ENCODE measurements around the gene COBL. TPM values are rescaled to one million over a fixed set of nuclear protein-coding genes. Genes with fewer than 3 reads are reported as not detected.

Gene COBL
- total and polyA plus RNA-seq, 2 of the 4 experiments (the other 2 are of a cell fraction), result under 0.01 TPM; not detected in 1

GRCh38 chr7:51244053-51244452, 72.6 kb downstream of the COBL start:
- H2BK5ac ChIP-seq (ENCODE audit: low read depth, low read length, poor library complexity, severe bottlenecking), result no peak overlapping the region
- no peak overlapping the region for H2AFZ ChIP-seq (replicated peaks; ENCODE audit: low read length, poor library complexity)
- dilution Hi-C loops (cut with HindIII; ENCODE audit: low sequenced_read_pairs, unreplicated experiment) (no loop called here), intact Hi-C loops (cut with micrococcal nuclease) (no loop called here), in situ Hi-C loops (cut with MboI; ENCODE audit: low sequenced_read_pairs) (no loop called here)
- no peak overlapping the region for H2AK9ac ChIP-seq (replicated peaks; ENCODE audit: low read depth, low read length, poor library complexity)
- no peak overlapping the region for H3K9ac ChIP-seq (ENCODE audit: low read depth, low read length)
- H3K79me1 ChIP-seq (ENCODE audit: low read depth in 1 of 2, low read length in 2 of 2), result no peaks in the 10 kb centered on the region
- no peaks in the 10 kb centered on the region for H3K27me3 ChIP-seq (ENCODE audit: control insufficient read depth, insufficient read depth, low read length)
- ChIA-PET POLR2A (ENCODE audit: unreplicated experiment) (no interaction called here), CTCF (no interaction called here)
- H3K23ac ChIP-seq (ENCODE audit: low read depth, low read length), result no peak overlapping the region
- no peak overlapping the region for H2BK20ac ChIP-seq (ENCODE audit: low read depth, low read length)
- no peaks in the 10 kb centered on the region for H3K9me3 ChIP-seq (ENCODE audit: control insufficient read depth, insufficient read depth, low read length)
- H3K4me3 ChIP-seq (ENCODE audit: insufficient read depth, low read depth, low read length), result no peak overlapping the region
- no TSS peak for BruUV-seq (replicated peaks)
- no peak overlapping the region for H4K91ac ChIP-seq (ENCODE audit: insufficient read depth, low read depth, low read length)
- ATAC-seq (ENCODE audit: low read depth), result no peak
- H3K14ac ChIP-seq (replicated peaks; ENCODE audit: low read depth, low read length), result no peak overlapping the region
- no peak for DNase-seq
- no peaks in the 10 kb centered on the region for H3K9me1 ChIP-seq (ENCODE audit: insufficient read depth, low read length)
- no peak overlapping the region for H3K27ac ChIP-seq (ENCODE audit: insufficient read depth, low read length)
- H2AK5ac ChIP-seq (ENCODE audit: low read depth, low read length), result no peak overlapping the region
- no peaks in the 10 kb centered on the region for H4K20me1 ChIP-seq (ENCODE audit: insufficient read depth, low read length)
- H3K4me2 ChIP-seq (ENCODE audit: low read depth, low read length), result no peak overlapping the region
- H3K18ac ChIP-seq (ENCODE audit: low read depth, low read length), result no peak overlapping the region
- H2BK120ac ChIP-seq (ENCODE audit: low read depth, low read length), result no peak overlapping the region
- H4K5ac ChIP-seq (ENCODE audit: low read depth, low read length), result no peak overlapping the region
- no peak overlapping the region for H3K56ac ChIP-seq (ENCODE audit: extremely low read depth, insufficient read depth, low read length)
- WGBS, 2 experiments (ENCODE audit: extremely low coverage in 2 of 2, insufficient read length in 1 of 2), result 53% methylated on average over 4 of the region's 5 CpGs; no CpG with 5 or more reads in 1 of the 2 experiments
- H3K4me1 ChIP-seq (ENCODE audit: control insufficient read depth, insufficient read depth, low read length), result no peaks in the 10 kb centered on the region
- no peak overlapping the region for H2BK15ac ChIP-seq (ENCODE audit: low read depth, low read length)
- no peak for TF ChIP-seq POLR2A (IDR thresholded peaks at IDR 0.05; ENCODE audit: low read depth, low read length)
- TF ChIP-seq CEBPB (IDR thresholded peaks at IDR 0.05; ENCODE audit: low read depth, low read length), result no peak
- no peak overlapping the region for H4K8ac ChIP-seq (ENCODE audit: low read depth in 2 of 2, low read length in 2 of 2)
- no peaks in the 10 kb centered on the region for H3K36me3 ChIP-seq (ENCODE audit: control insufficient read depth, insufficient read depth, low read length)
- no peak overlapping the region for H3K4ac ChIP-seq (ENCODE audit: low read depth, low read length)

Data from IMR-90 (cell line).